SKM-1 (cell line): Measurements from ENCODE around the gene CAMK2N1.

Experiments
- DNase-seq: peaks from one replicate; lab custom pipeline; 2025; ENCODE audit not compliant: unreplicated experiment; lab: John Stamatoyannopoulos, UW

The CAMK2N1 gene

GRCh38 chr1:20479840-20480239 is 6.2 kb downstream of the CAMK2N1 start:
- DNase-seq = no peak

- no peak for DNase-seq
These were observed 7.9 kb downstream of the CAMK2N1 start for GRCh38 chr1:20478057-20478635.

- DNase-seq = no peak
These were observed 8.5 kb downstream of the CAMK2N1 start for GRCh38 chr1:20477348-20478056.

GRCh38 chr1:20476265-20477038 is 9.6 kb downstream of the CAMK2N1 start:
- DNase-seq = no peak

- no peak for DNase-seq
These were observed 11.0 kb downstream of the CAMK2N1 start for GRCh38 chr1:20474996-20475395.

- no peak for DNase-seq
These were observed 11.6 kb downstream of the CAMK2N1 start for GRCh38 chr1:20474333-20474975.

- DNase-seq = no peak
These were observed 12.1 kb downstream of the CAMK2N1 start for GRCh38 chr1:20473894-20474293.

GRCh38 chr1:20472860-20473711 is 12.9 kb downstream of the CAMK2N1 start:
- DNase-seq = no peak

- no peak for DNase-seq
These were observed 13.9 kb downstream of the CAMK2N1 start for GRCh38 chr1:20472121-20472520.

GRCh38 chr1:20470194-20470593 is 15.8 kb downstream of the CAMK2N1 start:
- DNase-seq = no peak

- DNase-seq = no peak
These were observed 16.5 kb downstream of the CAMK2N1 start for GRCh38 chr1:20469406-20470076.

- DNase-seq = no peak
These were observed 19.7 kb downstream of the CAMK2N1 start for GRCh38 chr1:20466273-20466672.

- DNase-seq = no peak
These were observed 20.8 kb downstream of the CAMK2N1 start for GRCh38 chr1:20465187-20465586.

- DNase-seq = no peak
These were observed 22.5 kb downstream of the CAMK2N1 start for GRCh38 chr1:20463502-20463901.

- no peak for DNase-seq
These were observed 23.6 kb downstream of the CAMK2N1 start for GRCh38 chr1:20462397-20462796.

GRCh38 chr1:20458717-20459116 is 27.3 kb downstream of the CAMK2N1 start:
- no peak for DNase-seq

GRCh38 chr1:20454004-20454403 is 32.0 kb downstream of the CAMK2N1 start:
- no peak for DNase-seq

- no peak for DNase-seq
These were observed 36.2 kb downstream of the CAMK2N1 start for GRCh38 chr1:20449735-20450311.

GRCh38 chr1:20448671-20449071 is 37.3 kb downstream of the CAMK2N1 start:
- DNase-seq = no peak

- DNase-seq = no peak
These were observed 38.2 kb downstream of the CAMK2N1 start for GRCh38 chr1:20447794-20448193.
